ENCODE results near the gene SLC2A14.
"Not testable (repeated sequence)": the region's sequence is repeated elsewhere in the genome, so short reads cannot be mapped to it uniquely, and the experiment has no call there.

SLC2A14 gene

GRCh38 chr12:7832059-7832696 lies 40.5 kb downstream of the SLC2A14 start:
- no peak for TF ChIP-seq PAX5 (IDR thresholded peaks at IDR 0.05; ENCODE audit: insufficient read depth, low read length, severe bottlenecking)
- no peak for TF ChIP-seq POU2F2 (IDR thresholded peaks at IDR 0.05; ENCODE audit: low read depth, low read length)
- FAIRE-seq (peak; percentile 80), DNase-seq (ENCODE audit: insufficient read length, low spot score) (peak; percentile 24)

- FAIRE-seq; DNase-seq (ENCODE audit: insufficient read length, low spot score): not testable (repeated sequence)
These were observed 43.0 kb downstream of the SLC2A14 start for GRCh38 chr12:7829737-7830136.

GRCh38 chr12:7825754-7826153 lies 47.0 kb downstream of the SLC2A14 start:
- not testable (repeated sequence) for DNase-seq (ENCODE audit: insufficient read length, low spot score); FAIRE-seq

- TF ChIP-seq SPI1 (IDR thresholded peaks at IDR 0.05; ENCODE audit: low read depth, low read length) (no peak), POLR2A (IDR thresholded peaks at IDR 0.05; ENCODE audit: low read depth, low read length) (no peak), POU2F2 (IDR thresholded peaks at IDR 0.05; ENCODE audit: low read depth, low read length) (no peak), PAX5 (IDR thresholded peaks at IDR 0.05; ENCODE audit: insufficient read depth, low read length, severe bottlenecking) (no peak), POLR2AphosphoS5 (IDR thresholded peaks at IDR 0.05; ENCODE audit: low read depth, low read length) (no peak), TAF1 (IDR thresholded peaks at IDR 0.05; ENCODE audit: low read depth, low read length) (no peak)
- DNase-seq (ENCODE audit: insufficient read length, low spot score): peak; percentile 45
- peak; percentile 97 for FAIRE-seq
These were observed 65.7 kb downstream of the SLC2A14 start for GRCh38 chr12:7806863-7807487.

GRCh38 chr12:7806319-7806718 lies 66.4 kb downstream of the SLC2A14 start:
- not testable (repeated sequence) for FAIRE-seq; DNase-seq (ENCODE audit: insufficient read length, low spot score)

GRCh38 chr12:7801460-7801859 lies 71.3 kb downstream of the SLC2A14 start:
- DNase-seq (ENCODE audit: insufficient read length, low spot score) (no peak), FAIRE-seq (no peak)
- no peak for TF ChIP-seq POLR2AphosphoS5 (IDR thresholded peaks at IDR 0.05; ENCODE audit: low read depth, low read length)
- no peak for TF ChIP-seq POU2F2 (IDR thresholded peaks at IDR 0.05; ENCODE audit: low read depth, low read length)
- no peak for TF ChIP-seq SPI1 (IDR thresholded peaks at IDR 0.05; ENCODE audit: low read depth, low read length)
- TF ChIP-seq PAX5 (IDR thresholded peaks at IDR 0.05; ENCODE audit: insufficient read depth, low read length, severe bottlenecking): no peak
- no peak for TF ChIP-seq TAF1 (IDR thresholded peaks at IDR 0.05; ENCODE audit: low read depth, low read length)
- no peak for TF ChIP-seq POLR2A (IDR thresholded peaks at IDR 0.05; ENCODE audit: low read depth, low read length)

- FAIRE-seq: peak; percentile 35
These were observed 73.9 kb downstream of the SLC2A14 start for GRCh38 chr12:7798750-7799308.

GRCh38 chr12:7797698-7798398 lies 74.9 kb downstream of the SLC2A14 start:
- TF ChIP-seq POLR2AphosphoS5 (IDR thresholded peaks at IDR 0.05; ENCODE audit: low read depth, low read length): no peak
- TF ChIP-seq POLR2A (IDR thresholded peaks at IDR 0.05; ENCODE audit: low read depth, low read length): no peak
- TF ChIP-seq TAF1 (IDR thresholded peaks at IDR 0.05; ENCODE audit: low read depth, low read length): no peak
- no peak for TF ChIP-seq PAX5 (IDR thresholded peaks at IDR 0.05; ENCODE audit: insufficient read depth, low read length, severe bottlenecking)
- TF ChIP-seq POU2F2 (IDR thresholded peaks at IDR 0.05; ENCODE audit: low read depth, low read length): no peak
- no peak for TF ChIP-seq SPI1 (IDR thresholded peaks at IDR 0.05; ENCODE audit: low read depth, low read length)
- FAIRE-seq (no peak), DNase-seq (ENCODE audit: insufficient read length, low spot score) (no peak)

More at GRCh38 chr12:7798750-7799308, 73.9 kb downstream of the SLC2A14 start:
- not testable (repeated sequence) for DNase-seq (ENCODE audit: insufficient read length, low spot score)

- not testable (repeated sequence) for DNase-seq (ENCODE audit: insufficient read length, low spot score); FAIRE-seq
These were observed 75.4 kb downstream of the SLC2A14 start for GRCh38 chr12:7797269-7797668.

- no peak for DNase-seq (ENCODE audit: insufficient read length, low spot score)
- FAIRE-seq: no peak
- TF ChIP-seq POU2F2 (IDR thresholded peaks at IDR 0.05; ENCODE audit: low read depth, low read length) (no peak), POLR2A (IDR thresholded peaks at IDR 0.05; ENCODE audit: low read depth, low read length) (no peak), SPI1 (IDR thresholded peaks at IDR 0.05; ENCODE audit: low read depth, low read length) (no peak), POLR2AphosphoS5 (IDR thresholded peaks at IDR 0.05; ENCODE audit: low read depth, low read length) (no peak), TAF1 (IDR thresholded peaks at IDR 0.05; ENCODE audit: low read depth, low read length) (no peak), PAX5 (IDR thresholded peaks at IDR 0.05; ENCODE audit: insufficient read depth, low read length, severe bottlenecking) (no peak)
These were observed 79.5 kb downstream of the SLC2A14 start for GRCh38 chr12:7793211-7793610.

GRCh38 chr12:7788884-7789528 lies 83.7 kb downstream of the SLC2A14 start, which contains the start of gene NANOG:
TSS of gene NANOG (plus strand) at chr12:7789402. CDS start at chr12:7789615, 213 bp downstream.
- not testable (repeated sequence) for FAIRE-seq; DNase-seq (ENCODE audit: insufficient read length, low spot score)
